ENCODE results near the gene FBXW2.

- no peak for TF ChIP-seq POLR2A (IDR thresholded peaks at IDR 0.05; ENCODE audit: low read length)
- no peak for TF ChIP-seq GATA1 (IDR thresholded peaks at IDR 0.05; ENCODE audit: low read depth, low read length)
Measured at GRCh38 chr9:120830151-120830550, 36.9 kb upstream of the FBXW2 start.

Data from erythroblast (primary cell).